ENCODE measurements around the gene HS3ST5.
"Not testable (repeated sequence)": the region's sequence is repeated elsewhere in the genome, so short reads cannot be mapped to it uniquely, and the experiment has no call there.

HS3ST5 gene

GRCh38 chr6:114272582-114272981, 70.2 kb downstream of the HS3ST5 start:
- no peak for DNase-seq

- DNase-seq: no peak
Observed at GRCh38 chr6:114271405-114271804, 71.4 kb downstream of the HS3ST5 start.

- no peak for DNase-seq
Observed at GRCh38 chr6:114267897-114268296, 74.9 kb downstream of the HS3ST5 start.

- DNase-seq: no peak
Observed at GRCh38 chr6:114260810-114261209, 82.0 kb downstream of the HS3ST5 start.

- no peak for DNase-seq
Observed at GRCh38 chr6:114258376-114258775, 84.4 kb downstream of the HS3ST5 start.

- no peak for DNase-seq
Observed at GRCh38 chr6:114253431-114253830, 89.4 kb downstream of the HS3ST5 start.

- DNase-seq: no peak
Observed at GRCh38 chr6:114249522-114249921, 93.3 kb downstream of the HS3ST5 start.

GRCh38 chr6:114247101-114247500, 95.7 kb downstream of the HS3ST5 start:
- no peak for DNase-seq

- DNase-seq: no peak
Observed at GRCh38 chr6:114240796-114241195, 102.0 kb downstream of the HS3ST5 start.

GRCh38 chr6:114228675-114229074, 114.1 kb downstream of the HS3ST5 start:
- DNase-seq: no peak

- no peak for DNase-seq
Observed at GRCh38 chr6:114227944-114228468, 114.8 kb downstream of the HS3ST5 start.

- DNase-seq: no peak
Observed at GRCh38 chr6:114220241-114220640, 122.6 kb downstream of the HS3ST5 start.

GRCh38 chr6:114218437-114219340, 124.1 kb downstream of the HS3ST5 start:
- DNase-seq: no peak

GRCh38 chr6:114217996-114218395, 124.8 kb downstream of the HS3ST5 start:
- DNase-seq: not testable (repeated sequence)

GRCh38 chr6:114216789-114217467, 125.9 kb downstream of the HS3ST5 start:
- no peak for DNase-seq

- DNase-seq: no peak
Observed at GRCh38 chr6:114210467-114210866, 132.4 kb downstream of the HS3ST5 start.

- no peak for DNase-seq
Observed at GRCh38 chr6:114203460-114203859, 139.4 kb downstream of the HS3ST5 start.

GRCh38 chr6:114202389-114202788, 140.4 kb downstream of the HS3ST5 start:
- no peak for DNase-seq

- no peak for DNase-seq
Observed at GRCh38 chr6:114200891-114201290, 141.9 kb downstream of the HS3ST5 start.

GRCh38 chr6:114195631-114196403, 147.0 kb downstream of the HS3ST5 start:
- no peak for DNase-seq

GRCh38 chr6:114195027-114195365, 147.8 kb downstream of the HS3ST5 start:
- no peak for DNase-seq

GRCh38 chr6:114194362-114195026, 148.3 kb downstream of the HS3ST5 start:
- no peak for DNase-seq

GRCh38 chr6:114187563-114187962, 155.3 kb downstream of the HS3ST5 start:
- DNase-seq: no peak
